Dendritic cell treated with granulocyte-macrophage colony-stimulating factor and Interleukin-4, amounts not matched to agents 40 ng/mL and 50 ng/mL, for 4 days (primary cell): ENCODE results near the gene ZBTB47.
A peak's percentile ranks its signal among the peaks of the same experiment; 100 is the strongest.

Source experiments
- H3K27ac Mint-ChIP-seq: one replicate; pipeline ENCODE4 v1.8.0; 2022; ENCODE audit warnings: mild to moderate bottlenecking, mixed read lengths
- H3K27me3 Mint-ChIP-seq: one replicate; pipeline ENCODE4 v1.8.0; 2022; ENCODE audit warnings: mild to moderate bottlenecking, mixed read lengths
- H3K36me3 Mint-ChIP-seq: one replicate; pipeline ENCODE4 v1.8.0; 2022; ENCODE audit warnings: low read depth, mixed read lengths
- H3K4me1 Mint-ChIP-seq: one replicate; pipeline ENCODE4 v1.8.0; 2022; ENCODE audit warnings: low read depth, mixed read lengths
- H3K4me3 Mint-ChIP-seq: one replicate; pipeline ENCODE4 v1.8.0; 2022; ENCODE audit warnings: mild to moderate bottlenecking, moderate library complexity, mixed read lengths
- H3K9me3 Mint-ChIP-seq: one replicate; pipeline ENCODE4 v1.8.0; 2022; ENCODE audit warnings: mixed read lengths
- intact Hi-C: fragments of 100-400 bp; cut with micrococcal nuclease; formaldehyde crosslinking; loops from one replicate; pipeline ENCODE4 v1.15.0; 2022

ZBTB47 gene

DNA sequence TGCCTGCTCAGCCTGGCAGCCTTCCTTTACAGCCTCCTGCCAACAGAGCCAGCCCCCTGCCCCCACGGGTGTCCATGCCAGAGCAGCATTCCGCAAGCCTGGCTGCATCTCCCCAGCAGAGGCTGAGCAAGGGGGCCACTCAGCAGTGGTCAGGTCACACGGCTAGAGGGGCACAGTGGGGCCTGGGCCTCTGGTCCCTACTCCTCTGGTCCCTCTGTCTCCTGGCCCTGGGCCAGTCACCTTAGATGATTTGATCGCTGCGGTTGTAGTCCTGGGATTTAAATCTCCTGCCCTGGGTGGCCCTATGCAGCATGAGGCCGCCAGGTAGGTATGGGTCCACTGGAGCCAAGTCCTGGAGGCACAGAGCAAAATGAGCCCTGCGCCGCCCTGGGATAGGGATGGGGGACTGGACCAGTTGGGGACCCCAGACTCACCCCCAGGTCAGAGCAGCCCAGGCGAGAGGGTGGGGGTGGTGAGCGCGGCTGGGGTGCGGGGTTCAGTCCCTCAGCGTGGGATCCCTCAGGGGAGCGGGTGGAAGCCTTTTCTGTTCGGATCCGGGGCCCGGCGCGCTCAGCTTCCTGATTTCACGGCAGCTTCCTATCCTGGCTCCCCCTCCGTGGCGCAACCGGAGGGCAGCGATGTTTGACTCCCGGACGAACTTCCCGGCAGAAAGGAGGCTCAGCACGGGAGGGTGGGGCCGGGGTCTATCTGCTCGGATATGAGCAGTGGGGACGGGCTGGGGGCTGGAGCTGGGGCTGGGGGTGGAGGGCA, at the start of gene ZBTB47:
Gene ZBTB47 (plus strand): TSS at position 138 of the 771 bp plus-strand sequence. CDS start 4,659 bp downstream, outside the sequence.
- Mint-ChIP-seq H3K9me3 (no peaks in the 10 kb centered on the region), H3K27me3 (no peaks in the 10 kb centered on the region), H3K27ac (peak within 1 kb of the TSS; percentile 90), H3K4me1 (peaks cover 86% of the 10 kb centered on the region), H3K36me3 (peaks cover 61% of the 10 kb centered on the region), H3K4me3 (peak within 1 kb of the TSS; percentile 89)
- intact Hi-C loops, result loop anchor here (2.0 to 5.0 kb wide), 3 partner anchors 53 to 94 kb away; partner anchors contain the start of genes NKTR and SEC22C

DNA sequence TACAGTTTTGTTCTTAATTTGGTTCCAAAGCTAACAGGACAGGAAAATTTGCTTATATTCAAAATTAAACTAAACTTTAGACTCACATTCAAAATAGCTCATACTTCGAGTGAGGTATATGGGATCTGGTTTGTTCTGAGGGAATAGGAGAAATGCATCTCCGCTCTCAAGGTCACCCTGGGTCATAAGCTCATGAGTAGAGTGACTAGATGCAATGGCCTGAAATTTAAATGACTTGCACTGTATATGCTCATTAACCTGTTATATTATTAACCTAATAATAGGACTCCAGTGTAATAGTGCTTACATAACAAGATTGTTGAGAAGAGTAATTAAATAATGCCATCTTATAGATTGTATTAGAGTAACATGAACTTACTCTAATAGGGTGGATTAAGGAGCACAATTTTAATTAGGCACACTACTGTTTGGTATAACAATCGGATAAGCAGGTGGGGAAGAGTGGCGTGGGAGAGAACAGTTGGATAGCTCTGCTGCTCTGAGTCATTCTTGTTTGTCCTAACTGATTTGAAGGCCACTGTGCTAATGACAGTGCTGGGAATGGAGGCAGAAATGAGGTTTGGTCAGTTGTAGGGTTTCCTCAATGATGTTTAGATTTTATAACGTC, 47.8 kb upstream of the ZBTB47 start:
- intact Hi-C loops, result no loop called here
- H3K4me3 Mint-ChIP-seq, result no peak overlapping the region
- no peak overlapping the region for H3K27ac Mint-ChIP-seq
- no peaks in the 10 kb centered on the region for H3K9me3 Mint-ChIP-seq
- peaks cover 11% of the 10 kb centered on the region for H3K4me1 Mint-ChIP-seq
- peaks cover 67% of the 10 kb centered on the region for H3K36me3 Mint-ChIP-seq
- H3K27me3 Mint-ChIP-seq, result no peaks in the 10 kb centered on the region

DNA sequence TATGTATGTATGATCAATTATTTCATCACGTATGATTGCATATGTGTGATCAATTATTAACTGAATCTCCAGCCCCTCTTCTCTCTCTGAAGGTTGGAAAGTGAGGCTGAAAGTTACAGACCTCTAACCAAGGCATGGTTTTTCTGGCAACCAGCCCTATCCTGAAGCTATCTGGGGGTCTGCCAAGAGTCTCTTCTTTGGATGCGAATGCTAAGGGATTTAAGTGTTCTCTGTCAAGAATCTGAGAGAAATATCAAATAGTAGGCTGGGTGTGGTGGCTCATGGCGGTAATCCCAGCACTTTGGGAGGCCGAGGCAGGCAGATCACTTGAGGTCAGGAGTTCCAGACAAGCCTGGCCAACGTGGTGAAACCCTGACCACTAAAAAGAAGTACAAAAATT, 44.9 kb upstream of the ZBTB47 start:
- Mint-ChIP-seq H3K4me3 (no peak overlapping the region), H3K36me3 (peaks cover 65% of the 10 kb centered on the region), H3K9me3 (no peaks in the 10 kb centered on the region), H3K27ac (peak overlapping the region; percentile 9), H3K27me3 (no peaks in the 10 kb centered on the region), H3K4me1 (peaks cover 6% of the 10 kb centered on the region)
- intact Hi-C loops, result no loop called here

DNA sequence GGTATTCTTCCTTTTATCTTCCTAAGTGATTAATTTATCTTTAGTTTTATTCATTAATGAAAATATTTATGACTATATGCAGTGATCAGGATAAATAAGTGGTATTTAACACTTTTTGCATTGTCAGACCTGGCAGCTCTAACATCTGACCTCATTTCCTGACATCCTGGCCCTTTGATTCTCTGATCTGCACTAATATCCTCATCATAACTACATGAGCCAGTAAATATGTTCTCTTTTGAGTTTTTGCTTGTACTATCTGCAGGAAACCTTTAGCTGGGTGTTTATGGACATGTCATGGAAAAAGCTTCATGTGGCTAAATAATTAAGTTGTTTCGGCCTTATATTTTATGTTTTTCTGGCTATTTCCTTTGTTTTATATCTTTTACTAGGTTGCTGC, 42.5 kb upstream of the ZBTB47 start:
- Mint-ChIP-seq H3K27ac (no peak overlapping the region), H3K27me3 (no peaks in the 10 kb centered on the region), H3K36me3 (peaks cover 50% of the 10 kb centered on the region), H3K4me1 (peaks cover 10% of the 10 kb centered on the region), H3K9me3 (no peaks in the 10 kb centered on the region), H3K4me3 (no peak overlapping the region)
- intact Hi-C loops, result no loop called here

DNA sequence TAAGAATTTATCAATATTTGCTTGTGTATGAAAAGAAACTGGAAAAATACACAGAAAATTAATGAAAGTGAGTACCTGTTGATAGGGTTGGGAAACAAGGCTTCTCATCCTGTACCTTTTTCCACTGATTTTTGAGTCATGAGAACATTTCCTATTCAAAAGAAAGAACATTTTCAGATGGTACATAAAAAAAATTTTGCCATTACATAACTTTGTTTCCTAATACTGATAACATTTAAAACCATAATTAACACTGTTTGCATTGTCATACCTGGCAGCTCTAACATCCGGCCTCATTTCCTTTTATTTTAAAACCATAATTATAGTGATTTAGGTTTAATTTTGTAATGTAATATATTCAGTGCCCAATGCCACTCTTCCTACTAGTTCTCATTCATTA, 41.3 kb upstream of the ZBTB47 start:
- Mint-ChIP-seq H3K27me3 (no peaks in the 10 kb centered on the region), H3K9me3 (no peaks in the 10 kb centered on the region), H3K27ac (no peak overlapping the region), H3K4me3 (no peak overlapping the region), H3K4me1 (peaks cover 11% of the 10 kb centered on the region), H3K36me3 (peaks cover 53% of the 10 kb centered on the region)
- intact Hi-C loops, result no loop called here

DNA sequence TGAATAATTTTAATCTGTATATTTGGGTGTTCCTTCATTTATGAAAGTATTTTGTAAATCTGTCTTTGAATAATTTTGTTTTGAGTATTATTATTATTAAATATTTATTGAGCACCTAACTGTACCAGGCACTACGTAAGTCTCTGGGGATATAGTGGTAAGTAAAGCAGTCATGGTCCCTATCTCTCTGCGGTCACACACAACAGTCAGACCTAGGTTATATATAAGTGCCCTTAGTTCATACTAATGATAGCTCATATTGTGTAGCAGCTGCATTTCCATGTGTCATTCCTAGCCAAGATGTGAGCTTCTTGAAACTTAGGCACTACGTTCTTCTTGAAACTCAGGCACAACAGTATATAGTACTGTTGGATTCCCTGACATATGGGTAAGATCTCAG, 40.6 kb upstream of the ZBTB47 start:
- Mint-ChIP-seq H3K27ac (no peak overlapping the region), H3K36me3 (peaks cover 46% of the 10 kb centered on the region), H3K4me3 (no peak overlapping the region), H3K4me1 (peaks cover 11% of the 10 kb centered on the region), H3K27me3 (no peaks in the 10 kb centered on the region), H3K9me3 (no peaks in the 10 kb centered on the region)
- intact Hi-C loops, result no loop called here

DNA sequence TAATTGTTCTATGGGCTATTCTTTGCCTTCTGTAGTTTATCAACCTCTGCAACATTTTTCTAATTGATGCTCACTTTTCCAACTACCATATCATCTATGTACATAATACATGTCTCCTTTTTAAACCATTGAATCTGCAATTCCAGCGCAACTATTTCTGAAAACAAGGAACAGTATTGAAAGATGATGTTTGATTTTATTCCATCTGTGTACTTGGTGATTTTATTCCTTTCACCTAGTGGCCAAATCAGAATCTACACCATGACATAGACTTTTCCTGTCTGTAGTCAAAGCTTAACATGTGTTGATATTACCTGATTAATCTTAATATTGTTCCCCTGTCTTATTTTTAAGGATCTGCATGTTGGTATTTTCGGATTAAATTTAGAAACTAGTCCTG, 40.0 kb upstream of the ZBTB47 start:
- intact Hi-C loops, result no loop called here
- Mint-ChIP-seq H3K27ac (no peak overlapping the region), H3K27me3 (no peaks in the 10 kb centered on the region), H3K4me3 (no peak overlapping the region), H3K4me1 (peaks cover 11% of the 10 kb centered on the region), H3K36me3 (peaks cover 44% of the 10 kb centered on the region), H3K9me3 (no peaks in the 10 kb centered on the region)

DNA sequence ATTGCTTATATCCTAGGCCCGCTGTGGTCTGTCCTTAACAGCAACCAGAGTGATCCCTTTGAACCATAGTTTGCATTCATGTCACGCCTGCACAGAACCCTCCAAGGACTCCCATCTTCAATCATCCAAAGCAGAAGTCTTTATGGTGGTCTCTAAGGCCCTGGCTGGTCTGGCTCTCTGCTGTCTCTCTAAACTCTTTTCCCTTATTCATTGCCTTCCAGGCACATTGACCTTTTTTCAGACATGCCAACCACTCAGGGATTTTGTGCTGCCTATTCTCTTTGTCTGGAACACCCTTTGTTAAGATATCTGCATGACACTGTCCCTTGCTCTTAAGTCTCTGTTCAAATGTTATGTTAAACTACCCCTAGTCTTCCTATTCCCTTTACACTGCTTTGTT, 21.9 kb upstream of the ZBTB47 start:
- Mint-ChIP-seq H3K27ac (no peak overlapping the region), H3K36me3 (peaks cover 54% of the 10 kb centered on the region), H3K27me3 (no peaks in the 10 kb centered on the region), H3K9me3 (no peaks in the 10 kb centered on the region), H3K4me1 (peaks cover 11% of the 10 kb centered on the region), H3K4me3 (no peak overlapping the region)
- intact Hi-C loops, result no loop called here

DNA sequence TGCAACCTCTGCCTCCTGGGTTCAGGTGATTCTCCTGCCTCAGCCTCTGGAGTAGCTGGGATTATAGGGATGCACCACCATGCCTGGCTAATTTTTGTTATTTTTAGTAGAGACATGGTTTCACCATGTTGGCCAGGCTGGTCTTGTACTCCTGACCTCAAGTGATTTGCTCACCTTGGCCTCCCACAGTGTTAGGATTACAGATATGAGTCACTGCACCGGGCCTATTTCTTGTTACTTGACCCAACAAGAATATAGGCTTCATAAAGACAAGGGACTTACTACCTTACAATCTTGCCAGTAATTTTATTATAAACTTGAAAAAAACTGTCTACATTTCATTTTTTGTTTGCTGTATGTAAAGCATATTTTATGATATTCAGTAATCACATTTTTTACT, 21.4 kb upstream of the ZBTB47 start:
- peaks cover 54% of the 10 kb centered on the region for H3K36me3 Mint-ChIP-seq

DNA sequence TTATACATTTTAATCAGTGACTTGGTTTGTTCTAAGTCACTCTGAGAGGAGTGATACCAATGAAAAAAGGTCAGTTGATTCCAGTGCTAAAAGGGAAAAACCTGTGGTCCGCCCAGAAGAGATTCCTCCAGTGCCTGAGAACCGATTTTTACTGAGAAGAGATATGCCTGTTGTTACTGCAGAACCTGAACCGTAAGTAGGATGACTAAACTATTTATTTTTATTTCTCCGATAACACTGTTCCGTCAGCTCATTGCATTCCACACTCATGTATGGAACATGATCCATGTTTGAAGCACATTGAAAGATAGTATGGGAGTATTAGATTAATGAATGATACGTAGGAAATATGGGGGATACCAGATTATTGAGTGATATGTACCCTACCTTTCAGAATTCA, 20.0 kb upstream of the ZBTB47 start:
- peaks cover 4% of the 10 kb centered on the region for H3K4me1 Mint-ChIP-seq
- H3K9me3 Mint-ChIP-seq, result no peaks in the 10 kb centered on the region
- H3K27me3 Mint-ChIP-seq, result no peaks in the 10 kb centered on the region
- intact Hi-C loops, result no loop called here
- H3K36me3 Mint-ChIP-seq, result peaks cover 49% of the 10 kb centered on the region
- no peak overlapping the region for H3K4me3 Mint-ChIP-seq
- no peak overlapping the region for H3K27ac Mint-ChIP-seq

More for the DNA sequence above, 21.4 kb upstream of the ZBTB47 start:
- intact Hi-C loops, result no loop called here
- Mint-ChIP-seq H3K4me3 (no peak overlapping the region), H3K27ac (no peak overlapping the region), H3K9me3 (no peaks in the 10 kb centered on the region), H3K4me1 (peaks cover 9% of the 10 kb centered on the region), H3K27me3 (no peaks in the 10 kb centered on the region)

DNA sequence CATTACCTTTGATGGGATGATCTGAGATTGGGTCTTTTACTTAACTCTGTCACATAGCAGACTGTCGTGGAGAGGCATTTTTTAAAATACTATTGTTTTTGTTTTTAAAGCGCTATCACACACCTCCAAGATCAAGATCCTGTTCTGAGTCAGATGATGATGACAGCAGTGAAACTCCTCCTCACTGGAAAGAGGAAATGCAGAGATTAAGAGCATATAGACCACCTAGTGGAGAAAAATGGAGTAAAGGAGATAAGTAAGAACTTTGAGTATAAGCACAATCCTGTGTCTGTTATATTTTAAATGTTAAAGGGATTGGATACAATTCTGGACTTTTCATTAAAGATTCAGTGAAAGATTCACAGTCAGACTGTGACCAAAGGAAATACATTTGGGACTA, 18.4 kb upstream of the ZBTB47 start:
- H3K27ac Mint-ChIP-seq, result no peak overlapping the region
- H3K36me3 Mint-ChIP-seq, result peaks cover 41% of the 10 kb centered on the region
- H3K4me1 Mint-ChIP-seq, result peaks cover 4% of the 10 kb centered on the region
- H3K4me3 Mint-ChIP-seq, result no peak overlapping the region
- H3K27me3 Mint-ChIP-seq, result no peaks in the 10 kb centered on the region
- intact Hi-C loops, result loop anchor here (2.0 kb wide), 1 partner anchor 34 kb away; the partner anchor contains the start of gene NKTR
- no peaks in the 10 kb centered on the region for H3K9me3 Mint-ChIP-seq

DNA sequence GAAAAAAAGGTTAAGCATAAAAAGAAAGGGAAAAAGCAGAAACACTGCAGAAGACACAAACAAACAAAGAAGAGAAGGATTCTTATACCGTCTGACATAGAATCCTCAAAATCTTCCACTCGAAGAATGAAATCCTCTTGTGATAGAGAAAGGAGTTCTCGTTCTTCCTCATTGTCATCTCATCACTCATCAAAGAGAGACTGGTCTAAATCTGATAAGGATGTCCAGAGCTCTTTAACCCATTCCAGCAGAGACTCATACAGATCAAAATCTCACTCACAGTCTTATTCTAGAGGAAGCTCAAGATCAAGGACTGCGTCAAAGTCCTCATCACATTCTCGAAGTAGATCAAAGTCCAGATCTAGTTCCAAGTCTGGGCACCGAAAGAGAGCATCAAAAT, 16.5 kb upstream of the ZBTB47 start:
- Mint-ChIP-seq H3K9me3 (no peaks in the 10 kb centered on the region), H3K27me3 (no peaks in the 10 kb centered on the region), H3K4me1 (peaks cover 11% of the 10 kb centered on the region), H3K27ac (no peak overlapping the region), H3K4me3 (no peak overlapping the region), H3K36me3 (peaks cover 24% of the 10 kb centered on the region)
- intact Hi-C loops, result no loop called here

DNA sequence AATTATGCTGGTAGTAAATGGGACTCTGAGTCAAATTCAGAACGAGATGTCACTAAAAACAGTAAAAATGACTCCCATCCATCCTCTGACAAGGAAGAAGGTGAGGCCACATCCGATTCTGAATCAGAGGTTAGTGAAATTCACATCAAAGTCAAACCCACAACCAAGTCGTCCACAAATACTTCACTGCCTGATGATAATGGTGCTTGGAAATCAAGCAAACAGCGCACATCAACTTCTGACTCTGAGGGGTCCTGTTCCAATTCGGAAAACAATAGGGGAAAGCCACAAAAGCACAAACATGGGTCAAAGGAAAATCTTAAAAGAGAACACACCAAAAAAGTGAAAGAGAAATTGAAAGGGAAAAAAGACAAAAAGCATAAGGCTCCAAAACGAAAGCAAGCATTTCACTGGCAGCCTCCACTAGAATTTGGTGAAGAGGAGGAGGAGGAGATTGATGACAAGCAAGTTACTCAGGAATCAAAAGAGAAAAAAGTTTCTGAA, 15.1 kb upstream of the ZBTB47 start:
- H3K9me3 Mint-ChIP-seq, result no peaks in the 10 kb centered on the region
- intact Hi-C loops, result no loop called here
- no peak overlapping the region for H3K4me3 Mint-ChIP-seq
- peaks cover 7% of the 10 kb centered on the region for H3K4me1 Mint-ChIP-seq
- peaks cover 24% of the 10 kb centered on the region for H3K36me3 Mint-ChIP-seq
- no peak overlapping the region for H3K27ac Mint-ChIP-seq
- no peaks in the 10 kb centered on the region for H3K27me3 Mint-ChIP-seq

DNA sequence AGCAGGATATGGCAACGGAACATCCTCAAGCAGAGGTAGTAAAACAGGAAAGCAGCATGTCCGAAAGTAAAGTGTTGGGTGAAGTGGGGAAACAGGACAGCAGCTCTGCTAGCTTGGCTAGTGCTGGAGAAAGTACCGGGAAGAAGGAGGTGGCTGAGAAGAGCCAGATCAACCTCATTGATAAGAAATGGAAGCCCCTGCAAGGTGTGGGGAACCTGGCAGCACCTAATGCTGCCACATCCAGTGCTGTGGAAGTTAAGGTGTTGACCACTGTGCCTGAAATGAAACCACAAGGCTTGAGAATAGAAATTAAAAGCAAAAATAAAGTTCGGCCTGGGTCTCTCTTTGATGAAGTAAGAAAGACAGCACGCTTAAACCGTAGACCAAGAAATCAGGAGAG, 14.3 kb upstream of the ZBTB47 start:
- no peak overlapping the region for H3K4me3 Mint-ChIP-seq
- no peaks in the 10 kb centered on the region for H3K27me3 Mint-ChIP-seq
- intact Hi-C loops, result no loop called here
- H3K27ac Mint-ChIP-seq, result no peak overlapping the region
- peaks cover 24% of the 10 kb centered on the region for H3K36me3 Mint-ChIP-seq
- peaks cover 7% of the 10 kb centered on the region for H3K4me1 Mint-ChIP-seq
- no peaks in the 10 kb centered on the region for H3K9me3 Mint-ChIP-seq
